Kidney glomerular epithelial cell (primary cell): ENCODE measurements around the gene DENND1A.

Experiments used
- DNase-seq: peaks from one replicate; lab custom pipeline; 2025; lab: John Stamatoyannopoulos, UW

The DENND1A gene

GRCh38 chr9:123863164-123863855, 66.6 kb downstream of the DENND1A start:
- no peak for DNase-seq

GRCh38 chr9:123861756-123862120, 68.2 kb downstream of the DENND1A start:
- no peak for DNase-seq

- DNase-seq: no peak
Observed at GRCh38 chr9:123861086-123861755, 68.7 kb downstream of the DENND1A start.

- DNase-seq: peak; percentile 10
Observed at GRCh38 chr9:123860603-123861002, 69.3 kb downstream of the DENND1A start.

- no peak for DNase-seq
Observed at GRCh38 chr9:123852403-123852802, 77.5 kb downstream of the DENND1A start.

GRCh38 chr9:123851851-123852250, 78.1 kb downstream of the DENND1A start:
- DNase-seq: no peak

- DNase-seq: no peak
Observed at GRCh38 chr9:123848447-123849085, 81.4 kb downstream of the DENND1A start.

- no peak for DNase-seq
Observed at GRCh38 chr9:123846966-123847365, 83.0 kb downstream of the DENND1A start.

- DNase-seq: no peak
Observed at GRCh38 chr9:123843703-123844102, 86.2 kb downstream of the DENND1A start.

- no peak for DNase-seq
Observed at GRCh38 chr9:123835821-123836220, 94.1 kb downstream of the DENND1A start.

GRCh38 chr9:123834889-123835562, 94.9 kb downstream of the DENND1A start:
- peak; percentile 9 for DNase-seq

GRCh38 chr9:123834218-123834888, 95.6 kb downstream of the DENND1A start:
- DNase-seq: peak; percentile 7

- no peak for DNase-seq
Observed at GRCh38 chr9:123832858-123833650, 96.9 kb downstream of the DENND1A start.

- DNase-seq: no peak
Observed at GRCh38 chr9:123832176-123832575, 97.8 kb downstream of the DENND1A start.

GRCh38 chr9:123828449-123828848, 101.5 kb downstream of the DENND1A start:
- no peak for DNase-seq

- no peak for DNase-seq
Observed at GRCh38 chr9:123825342-123826060, 104.4 kb downstream of the DENND1A start.

GRCh38 chr9:123823194-123823947, 106.6 kb downstream of the DENND1A start:
- no peak for DNase-seq

- DNase-seq: no peak
Observed at GRCh38 chr9:123821619-123822018, 108.3 kb downstream of the DENND1A start.

- DNase-seq: no peak
Observed at GRCh38 chr9:123820139-123820538, 109.8 kb downstream of the DENND1A start.
